CD4-positive, alpha-beta T cell treated with Interleukin-17A for 1 hour (primary cell): ENCODE data around the gene RNF13.
A peak's percentile ranks its signal among the peaks of the same experiment; 100 is the strongest.
"Not testable (repeated sequence)": the region's sequence is repeated elsewhere in the genome, so short reads cannot be mapped to it uniquely, and the experiment has no call there.

Experiments used
- DNase-seq: peaks from one replicate; pipeline ENCODE4 v3.0.0-alpha.2; 2020

Gene RNF13

GRCh38 chr3:149902498-149903139 is 89.6 kb downstream of the RNF13 start:
- no peak for DNase-seq

GRCh38 chr3:149906036-149906435 is 93.0 kb downstream of the RNF13 start:
- no peak for DNase-seq

- DNase-seq = no peak
Measured at GRCh38 chr3:149908424-149908957, 95.5 kb downstream of the RNF13 start.

GRCh38 chr3:149909923-149910322 is 96.9 kb downstream of the RNF13 start:
- DNase-seq = no peak

GRCh38 chr3:149917124-149917667 is 104.2 kb downstream of the RNF13 start:
- no peak for DNase-seq

- no peak for DNase-seq
Measured at GRCh38 chr3:149919509-149919908, 106.5 kb downstream of the RNF13 start.

- DNase-seq = no peak
Measured at GRCh38 chr3:149920119-149920518, 107.1 kb downstream of the RNF13 start.

GRCh38 chr3:149933008-149933407 is 120.0 kb downstream of the RNF13 start:
- DNase-seq = no peak

GRCh38 chr3:149933858-149934257 is 120.8 kb downstream of the RNF13 start:
- no peak for DNase-seq

GRCh38 chr3:149934524-149934923 is 121.5 kb downstream of the RNF13 start:
- DNase-seq = no peak

GRCh38 chr3:149936812-149937230 is 123.8 kb downstream of the RNF13 start:
- peak; percentile 64 for DNase-seq

GRCh38 chr3:149938392-149939055 is 125.5 kb downstream of the RNF13 start:
- not testable (repeated sequence) for DNase-seq

- no peak for DNase-seq
Measured at GRCh38 chr3:149941186-149941585, 128.2 kb downstream of the RNF13 start.

GRCh38 chr3:149941946-149942345 is 128.9 kb downstream of the RNF13 start:
- no peak for DNase-seq

- DNase-seq = no peak
Measured at GRCh38 chr3:149942409-149942808, 129.4 kb downstream of the RNF13 start.

GRCh38 chr3:149943966-149944365 is 131.0 kb downstream of the RNF13 start:
- DNase-seq = not testable (repeated sequence)

GRCh38 chr3:149947231-149947630 is 134.2 kb downstream of the RNF13 start:
- no peak for DNase-seq

- no peak for DNase-seq
Measured at GRCh38 chr3:149949181-149949580, 136.2 kb downstream of the RNF13 start.

- DNase-seq = no peak
Measured at GRCh38 chr3:149954812-149955211, 141.8 kb downstream of the RNF13 start.

- DNase-seq = no peak
Measured at GRCh38 chr3:149955449-149955848, 142.4 kb downstream of the RNF13 start.

GRCh38 chr3:149957361-149958125 is 144.5 kb downstream of the RNF13 start:
- DNase-seq = no peak

- DNase-seq = no peak
Measured at GRCh38 chr3:149958171-149958796, 145.3 kb downstream of the RNF13 start.

GRCh38 chr3:149959443-149959842 is 146.4 kb downstream of the RNF13 start:
- no peak for DNase-seq
